ENCODE measurements around the gene TRIM56. TPM values are rescaled to one million over a fixed set of nuclear protein-coding genes. Genes with fewer than 3 reads are reported as not detected.
"Not testable (repeated sequence)": the region's sequence is repeated elsewhere in the genome, so short reads cannot be mapped to it uniquely, and the experiment has no call there.

The TRIM56 gene
- total RNA-seq, 1 donor from 2014 or later = 22.4 TPM

GRCh38 chr7:101113836-101114235 lies 28.6 kb downstream of the TRIM56 start:
- no peak for DNase-seq (ENCODE audit: low spot score)

GRCh38 chr7:101114492-101114891 lies 29.2 kb downstream of the TRIM56 start:
- no peak for DNase-seq (ENCODE audit: low spot score)

- no peak for DNase-seq (ENCODE audit: low spot score)
These were observed 29.9 kb downstream of the TRIM56 start for GRCh38 chr7:101115215-101115614.

- DNase-seq (ENCODE audit: low spot score) = no peak
These were observed 31.6 kb downstream of the TRIM56 start for GRCh38 chr7:101116898-101117297.

GRCh38 chr7:101118856-101119255 lies 33.6 kb downstream of the TRIM56 start:
- no peak for DNase-seq (ENCODE audit: low spot score)

GRCh38 chr7:101119876-101120275 lies 34.6 kb downstream of the TRIM56 start:
- no peak for DNase-seq (ENCODE audit: low spot score)

- DNase-seq (ENCODE audit: low spot score) = no peak
These were observed 35.0 kb downstream of the TRIM56 start for GRCh38 chr7:101120315-101120714.

- not testable (repeated sequence) for DNase-seq (ENCODE audit: low spot score)
These were observed 36.3 kb downstream of the TRIM56 start for GRCh38 chr7:101121631-101121990.

GRCh38 chr7:101121991-101122932 lies 37.0 kb downstream of the TRIM56 start:
- peak; percentile 99 for DNase-seq (ENCODE audit: low spot score)

GRCh38 chr7:101122933-101123702 lies 37.8 kb downstream of the TRIM56 start:
- DNase-seq (ENCODE audit: low spot score) = no peak

- no peak for DNase-seq (ENCODE audit: low spot score)
These were observed 38.4 kb downstream of the TRIM56 start for GRCh38 chr7:101123703-101124068.

- peak; percentile 55 for DNase-seq (ENCODE audit: low spot score)
These were observed 39.2 kb downstream of the TRIM56 start for GRCh38 chr7:101124376-101125056.

GRCh38 chr7:101125989-101126650 lies 40.8 kb downstream of the TRIM56 start:
- DNase-seq (ENCODE audit: low spot score) = peak; percentile 80

- peak; percentile 98 for DNase-seq (ENCODE audit: low spot score)
These were observed 41.6 kb downstream of the TRIM56 start, which contains the start of gene SERPINE1 for GRCh38 chr7:101126651-101127459. Gene SERPINE1, plus strand, starts transcription at chr7:101127104. Its CDS starts 1,290 bp downstream, at chr7:101128394.

GRCh38 chr7:101127460-101128039 lies 42.3 kb downstream of the TRIM56 start:
- peak; percentile 42 for DNase-seq (ENCODE audit: low spot score)

GRCh38 chr7:101128040-101128834 lies 43.0 kb downstream of the TRIM56 start:
- DNase-seq (ENCODE audit: low spot score) = no peak

- no peak for DNase-seq (ENCODE audit: low spot score)
These were observed 44.4 kb downstream of the TRIM56 start for GRCh38 chr7:101129603-101130117.

- DNase-seq (ENCODE audit: low spot score) = not testable (repeated sequence)
These were observed 47.6 kb downstream of the TRIM56 start for GRCh38 chr7:101132626-101133600.
